ENCODE measurements around the gene HSDL2.
A peak's percentile ranks its signal among the peaks of the same experiment; 100 is the strongest.

HSDL2 gene

GRCh38 chr9:112446526-112446925 lies 66.6 kb downstream of the HSDL2 start:
- DNase-seq (ENCODE audit: low read depth in 2 of 2): no peak

GRCh38 chr9:112447283-112447761 lies 67.4 kb downstream of the HSDL2 start:
- no peak for DNase-seq (ENCODE audit: low read depth in 2 of 2)

GRCh38 chr9:112462855-112463254 lies 82.9 kb downstream of the HSDL2 start:
- no peak for DNase-seq (ENCODE audit: low read depth in 2 of 2)

GRCh38 chr9:112465352-112465751 lies 85.4 kb downstream of the HSDL2 start:
- no peak for DNase-seq (ENCODE audit: low read depth in 2 of 2)

GRCh38 chr9:112472996-112473395 lies 93.1 kb downstream of the HSDL2 start:
- no peak for DNase-seq (ENCODE audit: low read depth in 2 of 2)

- no peak for DNase-seq (ENCODE audit: low read depth in 2 of 2)
Measured at GRCh38 chr9:112473986-112474385, 94.1 kb downstream of the HSDL2 start.

GRCh38 chr9:112475318-112475717 lies 95.4 kb downstream of the HSDL2 start:
- no peak for DNase-seq (ENCODE audit: low read depth in 2 of 2)

GRCh38 chr9:112477330-112477729 lies 97.4 kb downstream of the HSDL2 start:
- no peak for DNase-seq (ENCODE audit: low read depth in 2 of 2)

- no peak for DNase-seq (ENCODE audit: low read depth in 2 of 2)
Measured at GRCh38 chr9:112479221-112479620, 99.3 kb downstream of the HSDL2 start.

GRCh38 chr9:112484607-112485006 lies 104.7 kb downstream of the HSDL2 start:
- no peak for DNase-seq (ENCODE audit: low read depth in 2 of 2)

GRCh38 chr9:112485574-112485973 lies 105.7 kb downstream of the HSDL2 start:
- no peak for DNase-seq (ENCODE audit: low read depth in 2 of 2)

- DNase-seq (ENCODE audit: low read depth in 2 of 2): peak; percentile 56 to 59
Measured at GRCh38 chr9:112486221-112487007, 106.5 kb downstream of the HSDL2 start, which contains the start of gene KIAA1958. Gene KIAA1958, plus strand, starts transcription at chr9:112486827. Its CDS starts 87,254 bp downstream, at chr9:112574081.

GRCh38 chr9:112487008-112487798 lies 107.3 kb downstream of the HSDL2 start:
- DNase-seq (ENCODE audit: low read depth in 2 of 2): peak in 1 of 2 donors; percentile 14

GRCh38 chr9:112487799-112488340 lies 108.0 kb downstream of the HSDL2 start:
- no peak for DNase-seq (ENCODE audit: low read depth in 2 of 2)

GRCh38 chr9:112489039-112489546 lies 109.2 kb downstream of the HSDL2 start:
- no peak for DNase-seq (ENCODE audit: low read depth in 2 of 2)

GRCh38 chr9:112489876-112490666 lies 110.2 kb downstream of the HSDL2 start:
- no peak for DNase-seq (ENCODE audit: low read depth in 2 of 2)

GRCh38 chr9:112493393-112494137 lies 113.7 kb downstream of the HSDL2 start:
- no peak for DNase-seq (ENCODE audit: low read depth in 2 of 2)

GRCh38 chr9:112494153-112494552 lies 114.2 kb downstream of the HSDL2 start:
- no peak for DNase-seq (ENCODE audit: low read depth in 2 of 2)

GRCh38 chr9:112495614-112496013 lies 115.7 kb downstream of the HSDL2 start:
- no peak for DNase-seq (ENCODE audit: low read depth in 2 of 2)

GRCh38 chr9:112496074-112496722 lies 116.3 kb downstream of the HSDL2 start:
- DNase-seq (ENCODE audit: low read depth in 2 of 2): no peak

Measured in stimulated activated CD4-positive, alpha-beta T cell treated with anti-CD3 and anti-CD28 coated beads, Interleukin-1b, Interleukin-23, amount 100 ng/mL, for 1 hour (primary cell).